ENCODE results near the gene LRCH4. TPM values are rescaled to one million over a fixed set of nuclear protein-coding genes. Genes with fewer than 3 reads are reported as not detected.
A peak's percentile ranks its signal among the peaks of the same experiment; 100 is the strongest.

LRCH4 gene
- total RNA-seq, 1 donor from 2014 or later, result 26.6 TPM

DNA sequence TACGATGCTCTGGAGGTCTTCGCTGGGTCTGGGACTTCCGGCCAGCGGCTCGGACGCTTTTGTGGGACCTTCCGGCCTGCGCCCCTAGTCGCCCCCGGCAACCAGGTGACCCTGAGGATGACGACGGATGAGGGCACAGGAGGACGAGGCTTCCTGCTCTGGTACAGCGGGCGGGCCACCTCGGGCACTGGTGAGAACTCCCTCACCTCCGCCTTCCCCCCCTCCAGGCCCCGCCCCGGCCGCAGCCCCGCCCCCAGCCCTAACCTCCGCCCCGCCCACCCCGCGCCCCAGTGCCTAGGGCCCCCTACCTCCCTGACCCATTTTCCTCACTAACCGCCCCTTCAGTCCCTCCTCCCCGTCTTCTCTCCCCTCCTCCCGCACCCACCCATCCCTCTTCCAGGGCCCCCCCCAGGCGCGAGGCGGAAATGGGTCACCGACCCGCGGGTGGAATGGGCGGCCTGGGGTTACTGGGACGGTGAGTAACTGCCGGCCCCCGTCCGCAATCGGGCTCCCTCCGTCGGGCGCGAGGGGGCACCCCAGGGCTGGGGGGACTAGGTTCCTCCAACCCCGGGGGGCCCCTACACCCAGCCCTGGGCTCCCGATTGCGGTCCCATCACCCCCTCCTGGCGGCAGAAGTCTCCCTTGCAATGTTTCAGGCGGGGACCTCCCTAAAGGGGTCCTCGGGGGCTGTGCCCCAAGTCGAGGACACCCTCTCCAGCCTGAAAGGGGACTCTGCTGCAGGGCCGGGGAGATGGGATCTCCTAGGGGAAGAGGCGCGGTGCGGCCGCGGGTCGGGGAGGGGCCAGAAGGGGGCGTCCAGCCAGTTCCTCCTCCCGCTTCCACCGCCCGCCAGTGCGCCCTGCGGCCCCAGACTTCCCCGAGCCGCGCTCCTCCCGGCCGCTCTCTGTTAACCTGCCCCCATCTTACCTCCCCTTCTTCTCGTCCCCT, 18.4 kb upstream of the LRCH4 start:
- Histone ChIP-seq H3K4me1 (peaks cover 32% of the 10 kb centered on the region), H3K4me3 (peak overlapping the region; percentile 90), H3K27ac (replicated peaks) (peak overlapping the region; percentile 86), H3K27me3 (ENCODE audit: low read depth) (no peaks in the 10 kb centered on the region), H3K36me3 (no peaks in the 10 kb centered on the region), H3K9me3 (replicated peaks) (no peaks in the 10 kb centered on the region)
- TF ChIP-seq CTCF (IDR thresholded peaks at IDR 0.05; ENCODE audit: borderline replicate concordance), result peak; percentile 53
- DNase-seq, result peak; percentile 85
- intact Hi-C loops (cut with micrococcal nuclease), result no loop called here

GRCh38 chr7:100603726-100604027, 17.7 kb upstream of the LRCH4 start:
- no peak for TF ChIP-seq CTCF (IDR thresholded peaks at IDR 0.05; ENCODE audit: borderline replicate concordance)
- Histone ChIP-seq H3K27me3 (ENCODE audit: low read depth) (no peaks in the 10 kb centered on the region), H3K9me3 (replicated peaks) (no peaks in the 10 kb centered on the region), H3K4me3 (peak overlapping the region; percentile 90), H3K4me1 (peaks cover 32% of the 10 kb centered on the region), H3K27ac (replicated peaks) (peak overlapping the region; percentile 86), H3K36me3 (no peaks in the 10 kb centered on the region)
- DNase-seq, result no peak
- intact Hi-C loops (cut with micrococcal nuclease), result no loop called here

GRCh38 chr7:100602889-100603725, 17.2 kb upstream of the LRCH4 start:
- Histone ChIP-seq H3K4me1 (peaks cover 32% of the 10 kb centered on the region), H3K27me3 (ENCODE audit: low read depth) (no peaks in the 10 kb centered on the region), H3K4me3 (peak overlapping the region; percentile 90), H3K9me3 (replicated peaks) (no peaks in the 10 kb centered on the region), H3K27ac (replicated peaks) (peak overlapping the region; percentile 86), H3K36me3 (no peaks in the 10 kb centered on the region)
- intact Hi-C loops (cut with micrococcal nuclease), result no loop called here
- peak; percentile 84 for DNase-seq
- TF ChIP-seq CTCF (IDR thresholded peaks at IDR 0.05; ENCODE audit: borderline replicate concordance), result no peak

GRCh38 chr7:100600730-100601038, 14.8 kb upstream of the LRCH4 start:
- no peak overlapping the region for H3K4me3 ChIP-seq
- TF ChIP-seq CTCF (IDR thresholded peaks at IDR 0.05; ENCODE audit: borderline replicate concordance), result no peak
- peaks cover 30% of the 10 kb centered on the region for H3K4me1 ChIP-seq
- H3K27ac ChIP-seq (replicated peaks), result no peak overlapping the region
- no peak for DNase-seq
- no peaks in the 10 kb centered on the region for H3K36me3 ChIP-seq
- intact Hi-C loops (cut with micrococcal nuclease), result no loop called here
- H3K27me3 ChIP-seq (ENCODE audit: low read depth), result no peaks in the 10 kb centered on the region
- no peaks in the 10 kb centered on the region for H3K9me3 ChIP-seq (replicated peaks)

DNA sequence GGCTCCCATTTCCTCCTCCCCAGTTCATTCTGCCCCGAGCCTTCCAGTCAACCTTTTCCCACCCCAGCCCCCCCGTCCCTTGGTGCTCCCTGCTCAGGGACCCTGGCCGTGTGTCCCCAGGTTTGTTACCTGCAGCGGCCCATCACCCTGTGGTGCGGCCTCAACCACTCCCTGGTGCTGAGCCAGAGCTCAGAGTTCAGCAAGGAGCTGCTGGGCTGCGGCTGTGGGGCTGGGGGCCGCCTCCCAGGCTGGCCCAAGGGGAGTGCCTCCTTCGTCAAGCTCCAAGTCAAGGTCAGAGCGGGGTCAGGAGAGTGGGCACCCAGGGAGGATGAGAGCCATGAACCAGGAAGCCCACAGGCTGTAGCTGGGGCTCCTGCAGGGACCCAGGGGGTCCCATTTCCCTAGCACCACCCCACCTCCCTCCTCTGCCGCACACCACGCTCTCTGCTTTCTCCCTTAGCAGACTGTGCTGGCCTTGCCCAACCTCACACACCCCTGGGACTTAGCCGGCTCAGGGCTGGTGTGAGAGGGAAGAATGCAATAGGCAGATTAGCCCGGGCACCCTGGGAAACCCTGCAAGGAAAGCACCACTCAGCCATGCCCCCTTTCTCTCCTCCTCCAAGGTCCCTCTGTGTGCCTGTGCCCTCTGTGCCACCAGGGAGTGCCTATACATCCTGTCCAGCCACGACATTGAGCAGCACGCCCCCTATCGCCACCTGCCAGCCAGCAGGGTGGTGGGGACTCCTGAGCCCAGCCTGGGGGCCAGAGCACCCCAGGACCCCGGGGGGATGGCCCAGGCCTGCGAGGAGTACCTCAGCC, 14.2 kb upstream of the LRCH4 start:
- no peaks in the 10 kb centered on the region for H3K36me3 ChIP-seq
- H3K27ac ChIP-seq (replicated peaks), result no peak overlapping the region
- TF ChIP-seq CTCF (IDR thresholded peaks at IDR 0.05; ENCODE audit: borderline replicate concordance), result no peak
- DNase-seq, result no peak
- H3K4me1 ChIP-seq, result peaks cover 25% of the 10 kb centered on the region
- H3K27me3 ChIP-seq (ENCODE audit: low read depth), result no peaks in the 10 kb centered on the region
- H3K4me3 ChIP-seq, result no peak overlapping the region
- H3K9me3 ChIP-seq (replicated peaks), result no peaks in the 10 kb centered on the region
- intact Hi-C loops (cut with micrococcal nuclease), result no loop called here

Measured in left ventricle myocardium inferior (tissue), 1 donor.